ENCODE measurements around the gene BCL2A1. TPM values are rescaled to one million over a fixed set of nuclear protein-coding genes. Genes with fewer than 3 reads are reported as not detected.

The BCL2A1 gene
- total RNA-seq, 1 donor from 2014 or later = not detected

- intact Hi-C loops (cut with DNase I) = no loop called here
- H3K36me3 ChIP-seq = no peaks in the 10 kb centered on the region
- H3K9me3 ChIP-seq = no peaks in the 10 kb centered on the region
- no peaks in the 10 kb centered on the region for H3K27me3 ChIP-seq
- no peaks in the 10 kb centered on the region for H3K4me1 ChIP-seq
- no peak for DNase-seq (ENCODE audit: low spot score in 2 of 2)
- no peak overlapping the region for H3K27ac ChIP-seq
- H3K4me3 ChIP-seq = no peak overlapping the region
- TF ChIP-seq, protein P1, sequence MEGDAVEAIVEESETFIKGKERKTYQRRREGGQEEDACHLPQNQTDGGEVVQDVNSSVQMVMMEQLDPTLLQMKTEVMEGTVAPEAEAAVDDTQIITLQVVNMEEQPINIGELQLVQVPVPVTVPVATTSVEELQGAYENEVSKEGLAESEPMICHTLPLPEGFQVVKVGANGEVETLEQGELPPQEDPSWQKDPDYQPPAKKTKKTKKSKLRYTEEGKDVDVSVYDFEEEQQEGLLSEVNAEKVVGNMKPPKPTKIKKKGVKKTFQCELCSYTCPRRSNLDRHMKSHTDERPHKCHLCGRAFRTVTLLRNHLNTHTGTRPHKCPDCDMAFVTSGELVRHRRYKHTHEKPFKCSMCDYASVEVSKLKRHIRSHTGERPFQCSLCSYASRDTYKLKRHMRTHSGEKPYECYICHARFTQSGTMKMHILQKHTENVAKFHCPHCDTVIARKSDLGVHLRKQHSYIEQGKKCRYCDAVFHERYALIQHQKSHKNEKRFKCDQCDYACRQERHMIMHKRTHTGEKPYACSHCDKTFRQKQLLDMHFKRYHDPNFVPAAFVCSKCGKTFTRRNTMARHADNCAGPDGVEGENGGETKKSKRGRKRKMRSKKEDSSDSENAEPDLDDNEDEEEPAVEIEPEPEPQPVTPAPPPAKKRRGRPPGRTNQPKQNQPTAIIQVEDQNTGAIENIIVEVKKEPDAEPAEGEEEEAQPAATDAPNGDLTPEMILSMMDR (IDR thresholded peaks at IDR 0.05) = no peak
Measured at GRCh38 chr15:79973456-79974195, 2.6 kb upstream of the BCL2A1 start.

DNA sequence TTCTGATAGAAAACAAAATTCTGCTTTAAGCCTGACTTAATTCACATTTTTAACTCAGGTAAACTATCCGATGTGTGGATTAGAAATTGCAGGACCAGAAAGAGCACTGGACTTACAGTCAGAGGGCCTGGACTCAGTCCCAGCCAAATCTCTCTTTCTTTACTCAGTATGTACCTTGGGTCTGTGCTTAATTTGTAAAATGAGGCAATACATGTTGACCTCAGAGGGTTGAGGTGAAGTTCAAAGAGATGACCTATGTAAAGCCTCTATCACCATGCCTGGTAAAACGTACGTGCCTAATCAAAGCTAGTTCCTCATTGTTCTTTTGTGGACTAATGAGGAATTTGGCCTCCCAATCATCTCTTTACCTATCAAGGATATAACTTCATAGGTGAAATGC lies 1.9 kb upstream of the BCL2A1 start:
- H3K27me3 ChIP-seq = no peaks in the 10 kb centered on the region
- intact Hi-C loops (cut with DNase I) = no loop called here
- TF ChIP-seq, protein P1 (IDR thresholded peaks at IDR 0.05) = no peak
- no peak for DNase-seq (ENCODE audit: low spot score in 2 of 2)
- no peaks in the 10 kb centered on the region for H3K4me1 ChIP-seq
- no peaks in the 10 kb centered on the region for H3K9me3 ChIP-seq
- no peak overlapping the region for H3K4me3 ChIP-seq
- H3K36me3 ChIP-seq = no peaks in the 10 kb centered on the region
- H3K27ac ChIP-seq = no peak overlapping the region

DNA sequence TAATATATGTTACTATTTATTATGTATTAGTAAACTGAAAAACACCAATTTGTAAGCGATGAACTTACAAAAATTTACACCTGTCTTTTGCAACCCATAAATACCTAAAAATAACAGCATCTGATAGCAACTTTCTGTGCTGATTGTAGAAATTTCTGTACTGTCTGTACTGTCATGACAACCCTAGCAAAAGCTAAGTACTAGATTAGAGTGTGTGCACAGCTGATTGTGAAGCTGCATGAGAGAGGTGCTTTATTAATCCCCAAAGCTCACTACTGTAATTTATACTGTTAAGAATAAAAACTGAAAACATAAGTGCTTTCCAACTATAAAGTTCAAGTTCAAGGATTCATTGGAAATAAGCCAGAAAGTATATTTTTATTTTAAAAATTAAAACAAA lies 815 bp downstream of the BCL2A1 start:
- no peak for DNase-seq (ENCODE audit: low spot score in 2 of 2)
- no peaks in the 10 kb centered on the region for H3K4me1 ChIP-seq
- no peak overlapping the region for H3K27ac ChIP-seq
- no peak overlapping the region for H3K4me3 ChIP-seq
- H3K27me3 ChIP-seq = no peaks in the 10 kb centered on the region
- TF ChIP-seq, protein P1 (IDR thresholded peaks at IDR 0.05) = no peak
- intact Hi-C loops (cut with DNase I) = no loop called here
- no peaks in the 10 kb centered on the region for H3K9me3 ChIP-seq
- no peaks in the 10 kb centered on the region for H3K36me3 ChIP-seq

DNA sequence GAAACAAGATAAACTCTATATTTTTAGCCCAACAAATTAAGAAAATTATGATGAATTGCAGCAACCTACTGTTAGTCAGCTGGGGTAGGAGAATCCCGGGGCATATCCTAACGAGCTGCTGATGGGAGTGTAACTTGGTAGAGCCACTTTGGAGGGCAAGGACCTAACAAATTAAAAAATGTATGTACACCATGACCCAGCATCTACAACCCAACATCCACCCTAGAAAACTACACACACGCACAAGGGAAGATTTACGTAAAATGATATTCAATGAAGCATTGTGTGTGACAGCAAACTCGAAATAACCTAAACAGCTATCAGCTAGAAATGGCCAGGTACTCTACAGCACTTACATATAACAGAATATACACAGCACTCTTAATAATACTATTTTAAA lies 1.9 kb downstream of the BCL2A1 start:
- no peaks in the 10 kb centered on the region for H3K4me1 ChIP-seq
- intact Hi-C loops (cut with DNase I) = no loop called here
- H3K4me3 ChIP-seq = no peak overlapping the region
- H3K27me3 ChIP-seq = no peaks in the 10 kb centered on the region
- no peak for DNase-seq (ENCODE audit: low spot score in 2 of 2)
- no peaks in the 10 kb centered on the region for H3K9me3 ChIP-seq
- no peak overlapping the region for H3K27ac ChIP-seq
- TF ChIP-seq, protein P1 (IDR thresholded peaks at IDR 0.05) = no peak
- H3K36me3 ChIP-seq = no peaks in the 10 kb centered on the region

GRCh38 chr15:79967298-79968182 lies 3.5 kb downstream of the BCL2A1 start:
- no peaks in the 10 kb centered on the region for H3K9me3 ChIP-seq
- intact Hi-C loops (cut with DNase I) = no loop called here
- no peaks in the 10 kb centered on the region for H3K36me3 ChIP-seq
- H3K4me1 ChIP-seq = no peaks in the 10 kb centered on the region
- H3K27me3 ChIP-seq = no peaks in the 10 kb centered on the region
- TF ChIP-seq, protein P1 (IDR thresholded peaks at IDR 0.05) = no peak
- H3K4me3 ChIP-seq = no peak overlapping the region
- no peak for DNase-seq (ENCODE audit: low spot score in 2 of 2)
- H3K27ac ChIP-seq = no peak overlapping the region
